GM19193 (cell line): ENCODE measurements around the gene BRIP1.

Source experiments
- POLR2A ChIP-seq: IDR thresholded peaks from 4 replicates; pipeline ENCODE4 v1.6.1; 2011; ENCODE audit not compliant: insufficient read depth, insufficient read length; ENCODE audit errors: extremely low read depth

BRIP1 gene

DNA sequence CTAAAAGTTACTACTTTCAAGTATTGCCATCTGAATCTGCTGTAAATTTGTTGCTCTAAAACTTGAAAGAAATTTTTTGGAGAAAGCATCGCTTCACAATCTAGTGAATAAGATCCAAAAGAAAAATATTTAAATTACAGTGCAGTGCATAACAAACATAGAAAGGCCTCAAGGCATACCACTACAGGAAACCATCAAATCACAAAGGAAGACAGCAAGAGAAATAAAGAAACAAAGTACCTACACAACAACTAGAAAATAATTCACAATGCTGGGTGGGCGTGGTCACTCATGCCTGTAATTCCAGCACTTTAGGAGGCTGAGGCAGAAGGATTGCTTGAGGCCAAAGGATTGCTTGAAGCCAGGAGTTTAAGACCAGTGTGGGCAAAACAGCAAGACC, 104.9 kb downstream of the BRIP1 start:
- TF ChIP-seq POLR2A, result no peak

GRCh38 chr17:61757168-61757567, 106.2 kb downstream of the BRIP1 start:
- TF ChIP-seq POLR2A, result no peak

- TF ChIP-seq POLR2A, result no peak
Measured at GRCh38 chr17:61756561-61756960, 106.8 kb downstream of the BRIP1 start.

GRCh38 chr17:61755668-61756067, 107.7 kb downstream of the BRIP1 start:
- TF ChIP-seq POLR2A, result no peak

GRCh38 chr17:61755078-61755477, 108.2 kb downstream of the BRIP1 start:
- no peak for TF ChIP-seq POLR2A

GRCh38 chr17:61754124-61754523, 109.2 kb downstream of the BRIP1 start:
- TF ChIP-seq POLR2A, result no peak

DNA sequence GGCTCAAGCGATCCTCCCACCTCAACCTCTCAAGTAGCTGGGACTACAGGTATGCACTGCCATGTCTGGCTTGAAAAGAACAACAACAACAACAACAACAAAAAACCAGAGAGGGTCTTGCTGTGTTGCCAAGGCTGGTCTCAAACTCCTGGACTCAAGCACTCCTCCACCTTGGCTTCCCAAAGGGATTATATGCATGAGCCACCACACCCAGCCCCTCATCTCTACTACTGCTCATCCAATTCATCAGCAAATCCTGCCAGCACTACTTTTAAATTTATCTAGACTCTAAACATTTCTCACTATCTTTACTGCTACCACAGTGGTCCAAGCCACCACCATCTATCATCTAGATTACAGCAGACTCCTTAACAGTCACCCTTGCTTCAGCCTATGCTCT, 109.6 kb downstream of the BRIP1 start:
- no peak for TF ChIP-seq POLR2A

DNA sequence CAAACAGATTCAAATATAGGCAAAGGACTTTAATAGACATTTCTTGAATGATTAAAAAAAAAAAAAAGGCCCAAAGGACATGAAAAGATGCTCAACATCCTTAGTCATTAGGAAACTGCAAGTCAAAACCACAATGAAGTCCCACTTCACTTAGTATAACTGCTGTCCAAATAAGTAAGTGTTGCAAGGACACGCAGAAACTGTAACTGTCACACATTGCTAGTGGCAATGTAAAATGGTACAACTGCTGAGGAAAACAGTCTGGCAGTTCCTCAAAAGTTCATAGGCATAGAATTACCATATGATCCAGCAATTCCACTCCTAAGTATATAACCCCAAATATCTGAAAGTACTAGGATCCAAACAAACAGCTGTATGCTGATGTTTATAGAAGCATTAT, 112.7 kb downstream of the BRIP1 start:
- TF ChIP-seq POLR2A, result no peak

DNA sequence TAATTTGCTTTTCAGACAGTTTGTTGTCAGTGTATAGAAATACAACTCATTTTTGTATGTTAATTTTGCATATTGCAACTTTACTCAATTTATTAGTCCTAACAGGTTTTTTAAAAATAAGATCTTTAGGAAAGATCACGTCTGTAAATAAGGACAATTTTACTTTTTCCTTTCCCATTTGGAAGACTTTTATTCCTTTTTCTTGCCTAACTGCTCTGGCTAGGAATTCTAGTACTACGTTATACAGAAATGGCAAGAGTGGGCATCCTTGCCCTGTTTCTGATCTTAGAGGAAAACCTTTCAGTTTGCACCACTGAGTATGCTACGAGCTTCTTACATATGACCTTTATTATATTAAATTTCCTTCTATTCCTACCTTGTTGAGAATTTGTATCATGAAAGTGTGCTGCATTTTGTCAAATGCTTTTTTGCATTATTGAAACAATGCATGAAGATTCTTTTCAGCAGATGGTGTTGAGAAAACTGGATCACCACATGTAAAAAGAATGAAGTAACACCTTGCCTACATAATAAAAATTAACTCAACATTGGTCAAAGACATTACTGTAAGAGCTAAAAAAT, 113.4 kb downstream of the BRIP1 start:
- TF ChIP-seq POLR2A, result no peak

DNA sequence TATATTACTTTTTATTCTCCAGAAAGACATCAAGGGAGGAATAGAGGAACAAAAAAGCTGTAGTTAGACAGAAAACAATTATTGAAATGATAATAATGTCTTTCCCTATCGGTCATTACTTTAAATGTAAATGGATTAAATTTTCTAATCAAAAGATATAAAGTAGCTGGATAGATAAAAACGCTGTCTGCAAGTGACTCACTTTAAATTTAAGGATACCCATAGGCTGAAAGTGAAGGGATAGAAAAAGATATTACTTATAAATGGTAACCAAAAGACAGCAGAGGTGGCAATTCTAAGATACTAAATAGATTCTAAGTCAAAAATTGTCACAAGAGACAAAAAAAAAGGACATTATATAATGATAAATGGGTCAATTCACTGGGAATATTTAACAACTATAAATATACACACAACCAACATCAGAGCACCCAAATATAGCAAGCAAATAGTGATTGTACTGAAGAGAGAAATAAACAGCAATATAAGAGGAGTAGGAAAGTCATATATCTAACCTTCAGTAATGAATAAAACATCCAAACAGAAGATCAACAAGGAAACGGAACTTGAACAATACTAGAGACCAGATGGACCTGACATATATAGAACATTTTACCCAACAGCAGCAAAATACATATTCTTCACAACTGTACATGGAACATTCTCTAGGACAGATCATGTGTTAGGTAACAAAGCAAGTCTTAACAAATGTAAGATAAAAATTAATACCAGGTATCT, 116.9 kb downstream of the BRIP1 start:
- no peak for TF ChIP-seq POLR2A

DNA sequence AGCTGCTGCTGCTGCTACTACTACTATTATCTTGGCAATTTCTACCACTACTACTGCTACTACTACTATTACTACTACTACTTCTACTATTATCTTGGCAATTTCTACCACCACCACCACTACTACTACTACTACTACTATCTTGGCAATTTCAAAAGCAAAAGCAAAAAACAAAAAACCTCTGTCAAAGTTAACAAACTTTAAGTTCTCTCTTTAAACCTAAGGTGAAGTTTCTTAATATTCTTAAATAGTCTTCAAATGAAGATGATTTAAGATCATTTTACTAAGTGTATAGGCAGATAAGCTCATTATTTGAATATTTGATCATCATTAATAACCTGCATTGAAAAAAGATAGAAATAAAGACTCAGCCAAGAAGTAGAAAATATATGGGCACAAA, 118.5 kb downstream of the BRIP1 start:
- TF ChIP-seq POLR2A, result no peak

- TF ChIP-seq POLR2A, result no peak
Measured at GRCh38 chr17:61744252-61744651, 119.1 kb downstream of the BRIP1 start.

DNA sequence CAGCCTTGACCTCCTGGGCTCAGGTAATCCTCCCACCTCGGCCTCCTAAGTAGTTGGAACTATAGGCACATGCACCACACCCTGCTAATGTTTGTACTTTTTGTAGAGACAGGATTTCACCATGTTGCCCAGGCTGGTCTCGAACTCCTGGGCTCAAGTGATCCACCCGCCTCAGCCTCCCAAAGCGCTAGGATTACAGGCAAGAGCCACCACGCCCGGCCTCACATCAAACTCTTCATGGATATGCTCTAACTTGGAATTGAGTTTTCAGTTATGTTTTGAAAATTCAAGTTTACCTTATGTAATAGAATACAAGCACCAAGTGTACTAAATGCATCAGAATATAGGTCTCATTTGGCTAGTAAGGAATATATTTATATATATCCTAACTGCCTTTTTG, 119.6 kb downstream of the BRIP1 start:
- no peak for TF ChIP-seq POLR2A

DNA sequence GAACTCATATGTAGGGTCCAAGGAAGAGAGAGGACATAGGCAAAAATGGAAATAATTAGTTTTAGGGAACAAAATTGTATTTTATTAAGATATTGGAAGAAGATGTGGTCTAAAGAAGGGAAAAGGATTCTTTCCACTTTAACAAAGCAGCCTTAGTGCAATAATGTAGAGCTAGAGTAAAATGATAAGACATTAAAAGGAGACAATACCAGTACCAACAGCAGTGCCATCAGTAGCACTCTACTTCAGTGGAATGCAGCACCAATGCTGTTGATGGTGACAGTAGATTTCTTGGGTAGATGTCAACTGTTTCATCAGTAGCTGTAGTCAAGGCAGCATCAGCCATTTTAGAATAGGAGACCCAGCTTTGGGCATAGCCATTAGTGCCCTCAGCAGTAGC, 124.3 kb downstream of the BRIP1 start:
- no peak for TF ChIP-seq POLR2A

DNA sequence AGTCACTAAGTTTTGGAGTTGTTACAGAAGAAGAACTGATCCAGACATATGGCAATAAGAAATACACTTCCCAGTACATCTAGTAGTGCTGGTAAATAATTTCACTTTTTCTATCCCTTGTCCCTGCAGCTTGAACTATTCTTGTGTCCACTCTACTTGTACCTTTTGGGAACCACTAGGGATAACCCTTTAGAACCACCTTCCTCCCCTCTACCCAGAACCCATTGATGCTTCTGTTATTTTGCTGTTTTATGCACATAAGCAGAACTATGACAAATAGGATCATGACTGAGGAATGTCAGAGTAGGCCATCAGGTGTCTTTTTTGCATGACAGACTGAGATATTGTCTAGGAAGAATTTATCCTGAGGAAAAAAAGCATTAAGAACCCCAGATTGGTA, 125.1 kb downstream of the BRIP1 start:
- TF ChIP-seq POLR2A, result no peak

DNA sequence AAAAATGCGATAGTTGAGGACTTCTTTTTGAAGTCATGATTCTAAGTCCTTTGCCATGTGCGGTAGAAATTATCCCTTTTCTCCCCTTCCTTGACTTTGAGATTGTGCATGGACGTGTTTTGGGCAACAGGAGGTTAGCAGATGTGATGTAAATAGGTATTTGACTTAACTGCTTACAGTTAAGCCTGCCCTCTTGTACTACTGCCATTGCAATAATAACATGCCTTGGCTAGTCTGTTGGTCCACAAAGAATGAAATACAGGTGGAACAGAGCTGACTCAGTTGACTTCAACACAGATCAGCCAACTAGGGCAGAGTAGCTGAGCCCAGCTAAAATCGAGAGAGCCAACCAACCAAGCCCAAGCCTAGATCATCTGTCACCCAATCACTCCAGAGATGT, 125.5 kb downstream of the BRIP1 start:
- no peak for TF ChIP-seq POLR2A

- no peak for TF ChIP-seq POLR2A
Measured at GRCh38 chr17:61736438-61736837, 126.9 kb downstream of the BRIP1 start.

DNA sequence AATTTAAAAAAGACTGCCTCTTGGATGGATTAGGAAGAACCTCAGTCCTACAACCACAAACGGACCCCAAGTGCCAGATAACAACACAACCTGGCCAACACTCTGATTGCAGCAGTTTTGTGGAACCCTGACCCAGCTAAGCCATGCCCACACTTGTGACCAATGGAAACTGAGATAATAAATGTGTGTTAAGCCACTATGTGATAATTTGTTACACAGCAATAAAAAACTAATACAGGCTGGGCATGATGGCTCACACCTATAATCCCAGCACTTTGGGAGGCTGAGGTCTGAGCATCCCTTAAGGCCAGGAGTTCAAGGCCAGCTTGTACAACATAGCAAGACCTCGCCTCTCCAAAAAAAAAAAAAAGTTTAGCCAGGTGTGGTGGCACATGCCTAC, 127.5 kb downstream of the BRIP1 start:
- no peak for TF ChIP-seq POLR2A

GRCh38 chr17:61734466-61734865, 128.9 kb downstream of the BRIP1 start:
- TF ChIP-seq POLR2A, result no peak
